ENCODE measurements around the gene JAZF1.

GRCh38 chr7:28026237-28026636 is 154.4 kb downstream of the JAZF1 start:
- TF ChIP-seq POLR2AphosphoS5 (IDR thresholded peaks at IDR 0.05; ENCODE audit: low read depth, low read length) (no peak), CTCF (IDR thresholded peaks at IDR 0.05; ENCODE audit: control extremely low read depth in 1 of 3, insufficient read depth in 1 of 3, low read depth in 1 of 3, low read length in 3 of 3) (no peak), POLR2A (IDR thresholded peaks at IDR 0.05; ENCODE audit: control extremely low read depth in 1 of 2, low read depth in 2 of 2, low read length in 2 of 2) (no peak)

Measured in H1 (cell line).